Skeletal muscle tissue (tissue), 4 donors: ENCODE results near the gene ADGB. TPM values are rescaled to one million over a fixed set of nuclear protein-coding genes. Genes with fewer than 3 reads are reported as not detected.
"Not testable (repeated sequence)": the region's sequence is repeated elsewhere in the genome, so short reads cannot be mapped to it uniquely, and the experiment has no call there.

Experiments used
- H3K27ac ChIP-seq: one replicate; pipeline ENCODE4 v1.7.0; 2013; ENCODE audit warnings: mild to moderate bottlenecking, low read depth, low read length, inconsistent platforms
- H3K27me3 ChIP-seq, 3 donors: one replicate each; pipeline ENCODE4 v1.7.0; 2013; ENCODE audit warnings: low read length in 3 of 3; ENCODE audit not compliant: control insufficient read depth in 3 of 3, insufficient read depth in 3 of 3
- H3K36me3 ChIP-seq, 3 donors: one replicate each; pipeline ENCODE4 v1.7.0; 2013; ENCODE audit warnings: low read length in 3 of 3; ENCODE audit not compliant: control insufficient read depth in 3 of 3, insufficient read depth in 3 of 3
- H3K4me1 ChIP-seq, 3 donors: one replicate each; pipeline ENCODE4 v1.7.0; 2013; ENCODE audit warnings: low read length in 3 of 3, mild to moderate bottlenecking in 3 of 3; ENCODE audit not compliant: control insufficient read depth in 3 of 3, insufficient read depth in 3 of 3
- H3K4me3 ChIP-seq, 3 donors: one replicate each; pipeline ENCODE4 v1.7.0; 2013; ENCODE audit warnings: low read length in 3 of 3
- H3K9ac ChIP-seq, 3 donors: one replicate each; pipeline ENCODE4 v1.7.0; 2013; ENCODE audit warnings: low read length in 3 of 3, mild to moderate bottlenecking in 3 of 3, moderate library complexity in 2 of 3, low read depth in 1 of 3
- H3K9me3 ChIP-seq, 3 donors: one replicate each; pipeline ENCODE4 v1.7.0; 2013; ENCODE audit warnings: low read length in 3 of 3; ENCODE audit not compliant: control insufficient read depth in 3 of 3
- total RNA-seq: library from RNA; depleted of rRNA; stranded (reverse); fragments of >200 nt; gene quantifications from one replicate; pipeline ENCODE4 v1.2.3, GENCODE V29; 2014
- donor health status: Osteomylitis.

Gene ADGB
- total RNA-seq, 1 donor from 2014 or later: not detected

GRCh38 chr6:146805546-146806325, 207.0 kb downstream of the ADGB start:
- H3K9me3 ChIP-seq: no peaks in the 10 kb centered on the region
- no peaks in the 10 kb centered on the region for H3K36me3 ChIP-seq
- no peak overlapping the region for H3K9ac ChIP-seq
- H3K4me1 ChIP-seq: no peaks in the 10 kb centered on the region
- H3K27ac ChIP-seq: no peak overlapping the region
- no peaks in the 10 kb centered on the region for H3K27me3 ChIP-seq
- H3K4me3 ChIP-seq: no peak overlapping the region

- H3K27ac ChIP-seq, H3K9ac ChIP-seq, H3K36me3 ChIP-seq, H3K9me3 ChIP-seq, H3K27me3 ChIP-seq, H3K4me3 ChIP-seq, H3K4me1 ChIP-seq: not testable (repeated sequence)
Measured at GRCh38 chr6:146809014-146809413, 210.2 kb downstream of the ADGB start.

- H3K4me1 ChIP-seq, H3K9ac ChIP-seq, H3K27ac ChIP-seq, H3K36me3 ChIP-seq, H3K27me3 ChIP-seq, H3K4me3 ChIP-seq, H3K9me3 ChIP-seq: not testable (repeated sequence)
Measured at GRCh38 chr6:146812811-146813321, 214.1 kb downstream of the ADGB start.

DNA sequence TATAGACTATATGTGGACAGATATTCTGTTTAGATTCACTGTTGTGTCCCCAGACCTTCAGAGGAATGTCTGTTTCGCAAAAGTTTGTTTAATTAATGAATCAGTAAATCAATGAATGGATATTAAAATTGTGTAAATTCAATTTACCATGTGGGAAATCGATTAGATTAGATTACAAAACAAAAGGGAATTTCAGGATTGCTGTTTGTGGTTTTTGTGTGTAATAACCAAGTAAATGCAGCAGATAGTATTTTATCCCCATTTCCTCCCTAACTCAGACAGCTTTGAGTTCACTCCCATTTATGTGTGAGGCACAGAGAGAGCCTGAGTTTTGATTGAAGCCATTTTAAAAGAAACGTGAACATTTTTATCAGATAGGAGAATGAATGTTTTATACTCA, 214.8 kb downstream of the ADGB start:
- Histone ChIP-seq H3K27me3 (no peaks in the 10 kb centered on the region), H3K4me3 (no peak overlapping the region), H3K36me3 (no peaks in the 10 kb centered on the region), H3K9ac (no peak overlapping the region), H3K9me3 (no peaks in the 10 kb centered on the region), H3K27ac (no peak overlapping the region), H3K4me1 (no peaks in the 10 kb centered on the region)

- Histone ChIP-seq H3K36me3 (no peaks in the 10 kb centered on the region), H3K9me3 (no peaks in the 10 kb centered on the region), H3K4me1 (no peaks in the 10 kb centered on the region), H3K27ac (no peak overlapping the region), H3K4me3 (no peak overlapping the region), H3K27me3 (no peaks in the 10 kb centered on the region), H3K9ac (no peak overlapping the region)
Measured at GRCh38 chr6:146814148-146814750, 215.5 kb downstream of the ADGB start.

DNA sequence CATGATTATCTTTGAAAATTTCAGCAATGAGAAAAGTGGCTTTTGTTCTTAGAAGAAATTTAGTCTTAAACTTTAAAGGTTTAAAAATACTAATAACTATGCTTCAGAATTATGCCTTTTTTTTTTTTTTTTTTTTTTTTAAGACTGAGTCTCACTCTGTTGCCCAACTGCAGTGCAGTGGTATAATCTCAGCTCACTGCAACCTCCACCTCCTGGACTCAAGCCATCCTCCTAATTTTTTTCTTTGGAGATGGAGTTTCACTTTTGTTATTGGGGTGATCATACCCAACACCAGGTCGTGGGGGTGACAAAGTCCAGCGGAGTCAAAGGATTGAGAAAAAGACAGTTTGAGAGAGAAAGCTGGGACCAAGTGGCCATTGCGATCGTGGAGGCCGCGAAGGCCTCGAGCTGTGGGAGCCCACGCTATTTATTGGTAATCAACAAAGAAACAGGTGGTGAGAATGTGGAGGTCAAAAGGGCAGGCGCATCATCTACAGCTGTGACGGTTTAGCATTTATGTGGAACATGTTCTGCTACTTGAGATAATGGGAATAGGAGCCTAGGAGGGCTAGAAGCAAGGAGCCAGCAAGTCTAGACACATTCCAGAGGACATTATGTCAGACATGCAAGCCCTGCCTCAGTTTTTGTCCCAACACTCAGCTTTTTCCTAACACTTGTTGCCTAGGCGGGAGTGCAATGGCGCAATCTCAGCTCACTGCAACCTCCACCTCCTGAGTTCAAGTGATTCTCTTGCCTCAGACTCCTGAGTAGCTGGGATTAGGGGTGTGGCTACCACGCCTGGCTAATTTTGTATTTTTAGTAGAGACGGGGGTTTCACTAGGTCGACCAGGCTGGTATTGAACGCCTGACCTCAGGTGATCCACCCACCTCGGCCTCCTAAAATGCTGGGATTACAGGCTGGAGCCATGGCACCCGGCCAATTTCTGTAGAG, 217.0 kb downstream of the ADGB start:
- H3K9me3 ChIP-seq, H3K36me3 ChIP-seq, H3K27ac ChIP-seq, H3K4me1 ChIP-seq, H3K9ac ChIP-seq, H3K4me3 ChIP-seq, H3K27me3 ChIP-seq: not testable (repeated sequence)

DNA sequence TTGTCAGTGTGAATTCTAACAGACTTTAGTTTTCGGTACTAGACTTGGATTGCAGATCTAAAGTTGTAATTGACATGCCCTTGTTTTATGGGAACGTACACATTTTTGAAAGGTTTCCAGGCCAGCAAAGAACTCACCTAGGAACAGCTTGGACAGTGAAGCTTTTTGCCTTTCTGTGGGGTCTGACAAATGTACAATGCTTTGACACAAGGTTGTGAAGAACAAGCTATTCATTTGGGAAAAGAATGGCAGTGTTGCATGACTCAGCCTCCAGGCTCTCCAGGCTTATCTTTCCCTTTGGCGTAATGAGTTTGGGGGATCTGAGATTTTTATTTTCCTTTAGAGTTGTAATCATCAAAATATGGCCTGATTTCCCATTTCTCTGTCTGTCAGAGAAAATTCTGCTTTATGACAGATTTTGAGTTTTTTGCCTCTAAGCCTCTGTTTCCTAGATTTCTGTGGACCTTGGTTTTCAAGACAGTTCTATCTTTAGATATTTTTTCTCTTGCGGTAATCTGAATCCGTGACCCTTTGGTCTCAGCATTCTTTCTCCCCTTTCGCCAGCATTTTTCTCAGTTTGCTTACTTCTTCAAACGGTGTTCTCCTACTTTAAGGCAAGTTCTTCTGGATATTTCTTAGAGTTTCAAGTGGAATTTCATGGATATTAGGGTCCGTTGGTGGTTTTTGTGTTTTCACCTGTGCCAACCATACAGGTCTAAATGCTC, 221.0 kb downstream of the ADGB start:
- no peaks in the 10 kb centered on the region for H3K36me3 ChIP-seq
- H3K9me3 ChIP-seq: no peaks in the 10 kb centered on the region
- H3K27me3 ChIP-seq: no peaks in the 10 kb centered on the region
- no peaks in the 10 kb centered on the region for H3K4me1 ChIP-seq
- no peak overlapping the region for H3K27ac ChIP-seq
- no peak overlapping the region for H3K4me3 ChIP-seq
- no peak overlapping the region for H3K9ac ChIP-seq

DNA sequence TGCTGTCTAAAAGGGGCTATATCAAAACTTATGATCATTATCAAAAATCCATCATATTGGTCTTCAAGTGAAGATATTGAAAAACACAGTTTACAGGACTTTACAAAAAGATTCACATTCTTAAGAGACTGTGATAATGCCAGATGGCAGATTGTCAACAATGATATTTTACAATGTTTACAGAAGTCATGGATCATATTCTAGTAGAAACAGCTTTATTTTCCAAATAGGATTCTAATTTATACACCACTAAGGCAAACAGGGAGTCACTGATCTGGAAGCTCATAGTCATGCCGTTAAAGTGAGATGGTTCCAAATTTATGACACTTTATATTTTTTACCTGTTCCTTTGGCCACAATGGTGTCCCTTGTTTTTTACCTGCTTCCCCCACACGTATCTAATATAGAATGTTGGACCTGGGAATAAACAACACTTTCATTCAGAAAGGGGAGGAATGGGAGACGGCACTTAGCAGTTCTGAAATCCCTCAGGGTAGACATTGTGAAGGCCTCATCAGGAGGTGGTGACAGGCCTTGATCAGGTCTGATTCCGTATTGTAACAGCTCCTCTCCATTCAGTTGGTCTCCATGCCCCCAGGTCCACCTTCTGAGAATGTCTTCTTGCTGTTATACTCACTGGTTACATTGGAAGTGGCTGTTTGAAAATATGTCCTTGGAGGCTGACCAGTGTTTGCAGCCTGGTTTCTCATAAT, 228.6 kb downstream of the ADGB start:
- Histone ChIP-seq H3K36me3 (no peaks in the 10 kb centered on the region), H3K27ac (no peak overlapping the region), H3K4me3 (no peak overlapping the region), H3K9me3 (no peaks in the 10 kb centered on the region), H3K4me1 (no peaks in the 10 kb centered on the region), H3K9ac (no peak overlapping the region), H3K27me3 (no peaks in the 10 kb centered on the region)
